Measurements from ENCODE around the gene RASGRP1. TPM values are rescaled to one million over a fixed set of nuclear protein-coding genes. Genes with fewer than 3 reads are reported as not detected.

The RASGRP1 gene
- total RNA-seq, result 0.36 and 0.59 TPM in 2 replicates

DNA sequence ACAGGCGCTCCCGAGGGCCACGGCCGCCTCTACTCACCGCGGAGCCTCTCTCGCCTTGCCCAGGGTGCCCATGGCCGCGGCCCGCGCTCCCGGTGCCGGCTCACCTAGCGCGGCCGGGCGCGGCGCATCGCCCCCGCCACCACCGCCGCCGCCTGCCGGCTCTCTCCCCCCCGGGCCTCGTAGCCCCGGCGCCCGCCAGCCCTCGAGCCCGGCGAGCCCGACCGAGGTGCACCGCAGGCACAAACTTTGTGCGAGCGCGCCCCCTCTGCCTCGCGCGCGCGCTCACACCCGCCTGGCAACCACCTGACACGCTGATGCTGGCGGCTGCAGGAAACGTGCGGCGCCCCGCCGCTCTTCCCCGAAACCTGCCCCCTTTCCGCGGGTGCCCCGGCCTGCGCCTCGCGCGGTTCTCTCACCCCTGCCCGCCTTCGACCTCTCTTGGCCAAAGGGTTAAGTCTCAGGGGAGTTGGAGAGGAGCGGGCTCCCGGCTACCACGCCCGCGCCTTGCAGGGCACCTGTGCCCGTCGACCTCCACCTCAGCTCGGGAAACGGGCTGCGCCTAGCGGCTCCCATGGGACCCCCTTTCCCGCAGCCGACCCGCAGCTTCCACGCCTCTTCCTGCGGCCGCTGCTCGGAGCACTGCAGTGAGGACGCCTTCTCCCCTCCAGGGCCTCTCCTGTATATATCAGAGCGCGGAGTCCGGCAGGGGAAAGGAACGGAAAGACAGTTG, at the start of gene RASGRP1:
Gene RASGRP1, minus strand, starts transcription at position 258 of the 730 bp plus-strand sequence. Its CDS starts 186 bp downstream, at position 72.
- DNase-seq (ENCODE audit: insufficient read length, low spot score, missing footprints), result peak; percentile 91
- H3K4me2 ChIP-seq (ENCODE audit: insufficient read depth, low read length), result peak within 1 kb of the TSS; percentile 77
- TF ChIP-seq, protein P1, sequence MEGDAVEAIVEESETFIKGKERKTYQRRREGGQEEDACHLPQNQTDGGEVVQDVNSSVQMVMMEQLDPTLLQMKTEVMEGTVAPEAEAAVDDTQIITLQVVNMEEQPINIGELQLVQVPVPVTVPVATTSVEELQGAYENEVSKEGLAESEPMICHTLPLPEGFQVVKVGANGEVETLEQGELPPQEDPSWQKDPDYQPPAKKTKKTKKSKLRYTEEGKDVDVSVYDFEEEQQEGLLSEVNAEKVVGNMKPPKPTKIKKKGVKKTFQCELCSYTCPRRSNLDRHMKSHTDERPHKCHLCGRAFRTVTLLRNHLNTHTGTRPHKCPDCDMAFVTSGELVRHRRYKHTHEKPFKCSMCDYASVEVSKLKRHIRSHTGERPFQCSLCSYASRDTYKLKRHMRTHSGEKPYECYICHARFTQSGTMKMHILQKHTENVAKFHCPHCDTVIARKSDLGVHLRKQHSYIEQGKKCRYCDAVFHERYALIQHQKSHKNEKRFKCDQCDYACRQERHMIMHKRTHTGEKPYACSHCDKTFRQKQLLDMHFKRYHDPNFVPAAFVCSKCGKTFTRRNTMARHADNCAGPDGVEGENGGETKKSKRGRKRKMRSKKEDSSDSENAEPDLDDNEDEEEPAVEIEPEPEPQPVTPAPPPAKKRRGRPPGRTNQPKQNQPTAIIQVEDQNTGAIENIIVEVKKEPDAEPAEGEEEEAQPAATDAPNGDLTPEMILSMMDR (IDR thresholded peaks at IDR 0.05; ENCODE audit: extremely low read depth, low read depth, low read length), result no peak
- peak within 1 kb of the TSS; percentile 67 for H3K4me3 ChIP-seq (ENCODE audit: insufficient read depth, low read length)
- H3K9me3 ChIP-seq (ENCODE audit: low read depth, low read length), result no peaks in the 10 kb centered on the region
- H4K20me1 ChIP-seq (ENCODE audit: insufficient read depth, low read length), result peaks cover 2% of the 10 kb centered on the region
- H2AFZ ChIP-seq (ENCODE audit: low read length), result peak within 1 kb of the TSS; percentile 31
- H3K79me2 ChIP-seq (ENCODE audit: insufficient read depth, low read length), result no peaks in the 10 kb centered on the region
- H3K27ac ChIP-seq (ENCODE audit: low read depth, low read length), result no peak within 1 kb of the TSS
- H3K36me3 ChIP-seq (ENCODE audit: insufficient read depth, low read length), result no peaks in the 10 kb centered on the region
- H3K27me3 ChIP-seq (ENCODE audit: insufficient read depth, low read length), result peaks cover 57% of the 10 kb centered on the region
- H3K4me1 ChIP-seq (ENCODE audit: insufficient read depth, low read length), result peaks cover 7% of the 10 kb centered on the region

GRCh38 chr15:38613085-38613484, 48.5 kb upstream of the RASGRP1 start:
- TF ChIP-seq, protein P1 (IDR thresholded peaks at IDR 0.05; ENCODE audit: extremely low read depth, low read depth, low read length), result no peak
- H3K4me3 ChIP-seq (ENCODE audit: insufficient read depth, low read length), result no peak overlapping the region
- DNase-seq (ENCODE audit: insufficient read length, low spot score, missing footprints), result no peak
- H4K20me1 ChIP-seq (ENCODE audit: insufficient read depth, low read length), result no peaks in the 10 kb centered on the region
- H3K27me3 ChIP-seq (ENCODE audit: insufficient read depth, low read length), result peaks cover 44% of the 10 kb centered on the region
- no peak overlapping the region for H3K27ac ChIP-seq (ENCODE audit: low read depth, low read length)
- H3K9me3 ChIP-seq (ENCODE audit: low read depth, low read length), result no peaks in the 10 kb centered on the region
- no peaks in the 10 kb centered on the region for H3K79me2 ChIP-seq (ENCODE audit: insufficient read depth, low read length)
- H3K4me1 ChIP-seq (ENCODE audit: insufficient read depth, low read length), result no peaks in the 10 kb centered on the region
- H2AFZ ChIP-seq (ENCODE audit: low read length), result no peak overlapping the region
- H3K36me3 ChIP-seq (ENCODE audit: insufficient read depth, low read length), result no peaks in the 10 kb centered on the region
- no peak overlapping the region for H3K4me2 ChIP-seq (ENCODE audit: insufficient read depth, low read length)

DNA sequence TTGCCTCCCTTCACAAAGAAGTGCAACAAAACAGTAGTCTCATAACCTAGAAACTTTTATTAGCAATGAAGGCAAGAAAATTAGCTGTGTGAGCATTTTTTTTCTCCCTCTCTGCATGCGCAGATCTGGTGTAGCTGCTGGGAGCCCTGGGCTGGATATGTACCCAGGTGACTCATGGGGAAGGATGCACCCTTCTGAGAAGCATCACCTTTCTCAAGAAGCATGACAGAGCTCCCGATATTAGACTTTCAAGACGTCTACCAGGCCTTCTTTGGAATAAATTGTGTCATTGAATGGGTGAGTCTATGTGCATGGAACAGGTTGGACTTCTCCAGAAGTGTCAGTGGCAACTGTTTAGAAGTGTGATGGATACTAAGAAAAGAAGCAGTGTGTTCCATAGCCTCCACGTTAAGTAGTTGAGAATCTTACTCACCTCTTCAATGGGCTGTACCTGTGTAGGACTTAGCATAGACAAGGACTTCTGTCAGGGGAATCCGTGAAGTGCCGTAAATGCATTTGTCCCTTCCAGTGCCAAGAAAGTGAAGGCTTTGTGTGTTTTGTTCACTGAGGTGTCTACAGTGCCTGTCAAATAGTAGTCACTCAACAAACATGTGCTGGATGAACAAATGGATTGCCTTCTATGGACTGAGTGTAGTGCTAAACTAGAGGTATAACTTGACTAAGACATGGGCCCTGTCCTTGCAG, 47.7 kb upstream of the RASGRP1 start:
- DNase-seq (ENCODE audit: insufficient read length, low spot score, missing footprints), result no peak
- Histone ChIP-seq H3K36me3 (ENCODE audit: insufficient read depth, low read length) (no peaks in the 10 kb centered on the region), H3K27me3 (ENCODE audit: insufficient read depth, low read length) (peaks cover 42% of the 10 kb centered on the region)

More for the DNA sequence above, 47.7 kb upstream of the RASGRP1 start:
- TF ChIP-seq, protein P1 (IDR thresholded peaks at IDR 0.05; ENCODE audit: extremely low read depth, low read depth, low read length), result no peak
- H3K4me2 ChIP-seq (ENCODE audit: insufficient read depth, low read length), result no peak overlapping the region
- H3K4me3 ChIP-seq (ENCODE audit: insufficient read depth, low read length), result no peak overlapping the region
- no peak overlapping the region for H2AFZ ChIP-seq (ENCODE audit: low read length)
- H4K20me1 ChIP-seq (ENCODE audit: insufficient read depth, low read length), result no peaks in the 10 kb centered on the region
- H3K79me2 ChIP-seq (ENCODE audit: insufficient read depth, low read length), result no peaks in the 10 kb centered on the region
- no peaks in the 10 kb centered on the region for H3K9me3 ChIP-seq (ENCODE audit: low read depth, low read length)
- H3K27ac ChIP-seq (ENCODE audit: low read depth, low read length), result no peak overlapping the region
- H3K4me1 ChIP-seq (ENCODE audit: insufficient read depth, low read length), result no peaks in the 10 kb centered on the region
